Measurements from ENCODE around the gene KDM6B. TPM values are rescaled to one million over a fixed set of nuclear protein-coding genes. Genes with fewer than 3 reads are reported as not detected.
"Not testable (repeated sequence)": the region's sequence is repeated elsewhere in the genome, so short reads cannot be mapped to it uniquely, and the experiment has no call there.

KDM6B gene
- total RNA-seq, result 96.0 and 99.6 TPM in 2 replicates

GRCh38 chr17:7833795-7834541 lies at the start of gene KDM6B:
KDM6B (plus strand) TSS chr17:7834217; CDS start chr17:7845555, 11,338 bp downstream.
- Mint-ChIP-seq H3K36me3 (ENCODE audit: low read depth) (no peaks in the 10 kb centered on the region), H3K27me3 (ENCODE audit: low read depth) (peaks cover 15% of the 10 kb centered on the region), H3K4me3 (ENCODE audit: low read depth) (peak within 1 kb of the TSS; percentile 91), H3K27ac (peak within 1 kb of the TSS; percentile 89), H3K9me3 (no peaks in the 10 kb centered on the region), H3K4me1 (ENCODE audit: low read depth) (peaks cover 29% of the 10 kb centered on the region)
- intact Hi-C loops (cut with micrococcal nuclease), result loop anchor here (1.0 to 10.0 kb wide), 4 partner anchors 12 to 349 kb away; partner anchors contain the start of genes POLR2A and SLC35G6
- DNase-seq (ENCODE audit: low spot score), result peak; percentile 87

GRCh38 chr17:7786866-7787265 lies 47.2 kb upstream of the KDM6B start:
- no peak overlapping the region for H3K4me3 Mint-ChIP-seq (ENCODE audit: low read depth)
- H3K9me3 Mint-ChIP-seq, result no peaks in the 10 kb centered on the region
- no peak overlapping the region for H3K27ac Mint-ChIP-seq
- H3K36me3 Mint-ChIP-seq (ENCODE audit: low read depth), result no peaks in the 10 kb centered on the region
- H3K27me3 Mint-ChIP-seq (ENCODE audit: low read depth), result peaks cover 7% of the 10 kb centered on the region
- intact Hi-C loops (cut with micrococcal nuclease), result no loop called here
- H3K4me1 Mint-ChIP-seq (ENCODE audit: low read depth), result no peaks in the 10 kb centered on the region
- no peak for DNase-seq (ENCODE audit: low spot score)

- H3K36me3 Mint-ChIP-seq (ENCODE audit: low read depth), result no peaks in the 10 kb centered on the region
- no peaks in the 10 kb centered on the region for H3K4me1 Mint-ChIP-seq (ENCODE audit: low read depth)
- no peak for DNase-seq (ENCODE audit: low spot score)
- peaks cover 2% of the 10 kb centered on the region for H3K27me3 Mint-ChIP-seq (ENCODE audit: low read depth)
- H3K4me3 Mint-ChIP-seq (ENCODE audit: low read depth), result no peak overlapping the region
- H3K27ac Mint-ChIP-seq, result no peak overlapping the region
- no peaks in the 10 kb centered on the region for H3K9me3 Mint-ChIP-seq
- intact Hi-C loops (cut with micrococcal nuclease), result no loop called here
Measured at GRCh38 chr17:7789131-7789530, 44.9 kb upstream of the KDM6B start.

- intact Hi-C loops (cut with micrococcal nuclease), result no loop called here
- Mint-ChIP-seq H3K9me3 (no peaks in the 10 kb centered on the region), H3K4me1 (ENCODE audit: low read depth) (no peaks in the 10 kb centered on the region), H3K27me3 (ENCODE audit: low read depth) (peaks cover 2% of the 10 kb centered on the region), H3K36me3 (ENCODE audit: low read depth) (no peaks in the 10 kb centered on the region), H3K4me3 (ENCODE audit: low read depth) (no peak overlapping the region), H3K27ac (no peak overlapping the region)
- no peak for DNase-seq (ENCODE audit: low spot score)
Measured at GRCh38 chr17:7790150-7790549, 43.9 kb upstream of the KDM6B start.

- H3K4me1 Mint-ChIP-seq (ENCODE audit: low read depth), result no peaks in the 10 kb centered on the region
- H3K4me3 Mint-ChIP-seq (ENCODE audit: low read depth), result no peak overlapping the region
- DNase-seq (ENCODE audit: low spot score), result no peak
- H3K36me3 Mint-ChIP-seq (ENCODE audit: low read depth), result no peaks in the 10 kb centered on the region
- intact Hi-C loops (cut with micrococcal nuclease), result no loop called here
- no peaks in the 10 kb centered on the region for H3K9me3 Mint-ChIP-seq
- H3K27ac Mint-ChIP-seq, result no peak overlapping the region
- no peaks in the 10 kb centered on the region for H3K27me3 Mint-ChIP-seq (ENCODE audit: low read depth)
Measured at GRCh38 chr17:7792611-7793010, 41.4 kb upstream of the KDM6B start.

GRCh38 chr17:7794075-7794663 lies 39.8 kb upstream of the KDM6B start:
- Mint-ChIP-seq H3K36me3 (ENCODE audit: low read depth) (no peaks in the 10 kb centered on the region), H3K27me3 (ENCODE audit: low read depth) (no peaks in the 10 kb centered on the region), H3K4me1 (ENCODE audit: low read depth) (no peaks in the 10 kb centered on the region), H3K9me3 (no peaks in the 10 kb centered on the region), H3K4me3 (ENCODE audit: low read depth) (no peak overlapping the region), H3K27ac (no peak overlapping the region)
- no peak for DNase-seq (ENCODE audit: low spot score)
- intact Hi-C loops (cut with micrococcal nuclease), result no loop called here

DNA sequence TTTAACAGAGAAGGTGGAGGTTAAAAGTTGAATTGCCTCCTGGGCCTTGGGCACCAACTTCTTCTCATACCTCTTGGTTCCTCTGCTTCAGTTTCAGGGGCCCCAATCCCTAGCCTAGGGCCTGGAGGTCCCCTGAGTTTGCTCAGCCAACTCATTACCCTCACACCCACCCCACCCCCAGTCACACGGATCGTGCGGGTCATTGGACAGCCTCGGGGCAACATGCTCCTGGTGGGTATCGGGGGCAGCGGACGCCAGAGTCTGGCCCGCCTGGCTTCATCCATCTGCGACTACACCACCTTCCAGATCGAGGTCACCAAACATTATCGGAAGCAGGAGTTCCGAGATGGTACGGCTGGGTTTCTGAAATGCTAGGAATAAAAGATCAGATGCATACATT lies 36.0 kb upstream of the KDM6B start:
- DNase-seq (ENCODE audit: low spot score), result no peak
- intact Hi-C loops (cut with micrococcal nuclease), result no loop called here
- H3K4me3 Mint-ChIP-seq (ENCODE audit: low read depth), result no peak overlapping the region

DNA sequence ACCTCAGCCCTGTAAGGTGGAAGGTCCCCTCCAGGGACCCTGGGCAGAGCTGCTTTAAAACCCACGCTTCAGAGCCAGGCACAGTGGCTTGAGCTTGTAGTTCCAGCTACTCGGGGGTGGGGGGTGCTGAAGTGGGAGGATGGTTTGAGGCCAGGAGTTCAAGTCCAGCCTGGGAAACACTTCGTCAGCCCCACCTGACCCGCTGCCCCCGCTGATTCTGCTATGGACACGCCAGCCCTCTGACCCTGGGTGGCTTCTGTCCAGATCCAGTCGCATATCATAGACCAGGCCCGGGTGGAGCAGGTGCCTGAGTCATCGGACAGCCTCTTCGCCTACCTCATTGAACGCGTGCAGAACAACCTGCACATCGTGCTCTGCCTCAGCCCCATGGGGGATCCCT lies 35.2 kb upstream of the KDM6B start:
- no peaks in the 10 kb centered on the region for H3K36me3 Mint-ChIP-seq (ENCODE audit: low read depth)
- H3K27me3 Mint-ChIP-seq (ENCODE audit: low read depth), result peaks cover 2% of the 10 kb centered on the region
- H3K4me1 Mint-ChIP-seq (ENCODE audit: low read depth), result no peaks in the 10 kb centered on the region
- no peaks in the 10 kb centered on the region for H3K9me3 Mint-ChIP-seq
- DNase-seq (ENCODE audit: low spot score), result no peak
- intact Hi-C loops (cut with micrococcal nuclease), result no loop called here
- no peak overlapping the region for H3K4me3 Mint-ChIP-seq (ENCODE audit: low read depth)
- no peak overlapping the region for H3K27ac Mint-ChIP-seq

More for the DNA sequence above, 36.0 kb upstream of the KDM6B start:
- H3K4me1 Mint-ChIP-seq (ENCODE audit: low read depth), result no peaks in the 10 kb centered on the region
- no peaks in the 10 kb centered on the region for H3K27me3 Mint-ChIP-seq (ENCODE audit: low read depth)
- no peaks in the 10 kb centered on the region for H3K36me3 Mint-ChIP-seq (ENCODE audit: low read depth)
- H3K27ac Mint-ChIP-seq, result no peak overlapping the region
- no peaks in the 10 kb centered on the region for H3K9me3 Mint-ChIP-seq

- Mint-ChIP-seq H3K27me3 (ENCODE audit: low read depth) (peaks cover 11% of the 10 kb centered on the region), H3K9me3 (no peaks in the 10 kb centered on the region), H3K4me3 (ENCODE audit: low read depth) (no peak overlapping the region), H3K4me1 (ENCODE audit: low read depth) (no peaks in the 10 kb centered on the region), H3K27ac (no peak overlapping the region), H3K36me3 (ENCODE audit: low read depth) (no peaks in the 10 kb centered on the region)
- no peak for DNase-seq (ENCODE audit: low spot score)
- intact Hi-C loops (cut with micrococcal nuclease), result no loop called here
Measured at GRCh38 chr17:7803981-7804380, 30.0 kb upstream of the KDM6B start.

- peaks cover 16% of the 10 kb centered on the region for H3K27me3 Mint-ChIP-seq (ENCODE audit: low read depth)
- intact Hi-C loops (cut with micrococcal nuclease), result no loop called here
- H3K4me1 Mint-ChIP-seq (ENCODE audit: low read depth), result no peaks in the 10 kb centered on the region
- no peak overlapping the region for H3K27ac Mint-ChIP-seq
- H3K4me3 Mint-ChIP-seq (ENCODE audit: low read depth), result no peak overlapping the region
- no peaks in the 10 kb centered on the region for H3K36me3 Mint-ChIP-seq (ENCODE audit: low read depth)
- no peaks in the 10 kb centered on the region for H3K9me3 Mint-ChIP-seq
- DNase-seq (ENCODE audit: low spot score), result no peak
Measured at GRCh38 chr17:7806587-7806986, 27.4 kb upstream of the KDM6B start.

- intact Hi-C loops (cut with micrococcal nuclease), result no loop called here
- no peaks in the 10 kb centered on the region for H3K4me1 Mint-ChIP-seq (ENCODE audit: low read depth)
Measured at GRCh38 chr17:7807206-7807605, 26.8 kb upstream of the KDM6B start.

GRCh38 chr17:7809086-7809790 lies 24.8 kb upstream of the KDM6B start:
- Mint-ChIP-seq H3K4me1 (ENCODE audit: low read depth) (no peaks in the 10 kb centered on the region), H3K36me3 (ENCODE audit: low read depth) (no peaks in the 10 kb centered on the region), H3K9me3 (no peaks in the 10 kb centered on the region), H3K27me3 (ENCODE audit: low read depth) (peaks cover 15% of the 10 kb centered on the region), H3K27ac (no peak overlapping the region), H3K4me3 (ENCODE audit: low read depth) (no peak overlapping the region)
- DNase-seq (ENCODE audit: low spot score), result no peak
- intact Hi-C loops (cut with micrococcal nuclease), result no loop called here

More at GRCh38 chr17:7807206-7807605, 26.8 kb upstream of the KDM6B start:
- H3K4me3 Mint-ChIP-seq (ENCODE audit: low read depth), result no peak overlapping the region
- H3K27me3 Mint-ChIP-seq (ENCODE audit: low read depth), result peaks cover 17% of the 10 kb centered on the region
- no peak overlapping the region for H3K27ac Mint-ChIP-seq
- H3K9me3 Mint-ChIP-seq, result no peaks in the 10 kb centered on the region
- no peaks in the 10 kb centered on the region for H3K36me3 Mint-ChIP-seq (ENCODE audit: low read depth)
- no peak for DNase-seq (ENCODE audit: low spot score)

- H3K27me3 Mint-ChIP-seq (ENCODE audit: low read depth), result peaks cover 15% of the 10 kb centered on the region
- H3K9me3 Mint-ChIP-seq; H3K27ac Mint-ChIP-seq; H3K4me3 Mint-ChIP-seq (ENCODE audit: low read depth); DNase-seq (ENCODE audit: low spot score); H3K4me1 Mint-ChIP-seq (ENCODE audit: low read depth); intact Hi-C loops (cut with micrococcal nuclease); H3K36me3 Mint-ChIP-seq (ENCODE audit: low read depth): not testable (repeated sequence)
Measured at GRCh38 chr17:7809791-7810343, 24.1 kb upstream of the KDM6B start.

Data from activated T-helper 2 cell treated with anti-CD3 and anti-CD28 coated beads, Interferon-gamma antibody, Interleukin-2, Interleukin-4, amounts not matched to agents 10 μg/mL and 5 μg/mL and 100 μg/mL, durations not matched to agents 14 hours and 24 hours and 36 hours (primary cell).